WTC11 (cell line): ENCODE results near the gene PDS5A.

Source experiments
- CREB1 ChIP-seq: sonication (generic); formaldehyde crosslinking; IDR thresholded peaks from 2 replicates; pipeline ENCODE4 v1.8.0; 2023; ENCODE audit warnings: mild to moderate bottlenecking, missing genetic modification reagents
- ESRRA ChIP-seq: sonication (generic); formaldehyde crosslinking; IDR thresholded peaks from 2 replicates; pipeline ENCODE4 v1.8.1; 2022; ENCODE audit warnings: mild to moderate bottlenecking, missing genetic modification reagents, borderline replicate concordance
- IRF2 ChIP-seq: sonication (generic); formaldehyde crosslinking; IDR thresholded peaks from 2 replicates; pipeline ENCODE4 v1.8.0; 2022; ENCODE audit warnings: low read depth, missing genetic modification reagents, borderline replicate concordance
- MYBL2 ChIP-seq: sonication (generic); formaldehyde crosslinking; IDR thresholded peaks from 2 replicates; pipeline ENCODE4 v1.8.1; 2023; ENCODE audit warnings: mild to moderate bottlenecking, moderate library complexity, missing genetic modification reagents
- PREB ChIP-seq: sonication (generic); formaldehyde crosslinking; IDR thresholded peaks from 2 replicates; pipeline ENCODE4 v1.8.1; 2022; ENCODE audit warnings: mild to moderate bottlenecking, missing genetic modification reagents, moderate library complexity, borderline replicate concordance
- SP1 ChIP-seq: sonication (generic); formaldehyde crosslinking; conservative IDR thresholded peaks from 2 replicates; pipeline ENCODE4 v1.8.1; 2022; ENCODE audit warnings: missing genetic modification reagents
- TEAD1 ChIP-seq: sonication (generic); formaldehyde crosslinking; IDR thresholded peaks from 2 replicates; pipeline ENCODE4 v1.8.0; 2022; ENCODE audit warnings: mild to moderate bottlenecking, missing genetic modification reagents
- TEAD4 ChIP-seq: sonication (generic); formaldehyde crosslinking; IDR thresholded peaks from 2 replicates; pipeline ENCODE4 v1.8.0; 2022; ENCODE audit warnings: mild to moderate bottlenecking, missing genetic modification reagents
- USF1 ChIP-seq: sonication (generic); formaldehyde crosslinking; IDR thresholded peaks from 2 replicates; pipeline ENCODE4 v1.8.0; 2022; ENCODE audit warnings: mild to moderate bottlenecking, missing genetic modification reagents
- ZNF138 ChIP-seq: sonication (generic); formaldehyde crosslinking; conservative IDR thresholded peaks from 2 replicates; pipeline ENCODE4 v1.8.1; 2022; ENCODE audit warnings: mild to moderate bottlenecking, moderate library complexity, missing genetic modification reagents
- ZNF396 ChIP-seq: fragments of 250-450 bp; sonication (Bioruptor Pico); IDR thresholded peaks from 2 replicates; pipeline ENCODE4 v1.8.0; 2021; ENCODE audit warnings: mild to moderate bottlenecking, moderate library complexity, borderline replicate concordance
- TF ChIP-seq, protein P1 (sequence below): fragments of 200-600 bp; IDR thresholded peaks from 2 replicates; pipeline ENCODE4 v1.8.0; 2022; ENCODE audit warnings: antibody characterized with exemption
- TF ChIP-seq, protein P2 (sequence below): sonication (generic); formaldehyde crosslinking; IDR thresholded peaks from 2 replicates; pipeline ENCODE4 v1.8.0; 2023; ENCODE audit warnings: missing genetic modification reagents

- TF ChIP-seq, protein P1, sequence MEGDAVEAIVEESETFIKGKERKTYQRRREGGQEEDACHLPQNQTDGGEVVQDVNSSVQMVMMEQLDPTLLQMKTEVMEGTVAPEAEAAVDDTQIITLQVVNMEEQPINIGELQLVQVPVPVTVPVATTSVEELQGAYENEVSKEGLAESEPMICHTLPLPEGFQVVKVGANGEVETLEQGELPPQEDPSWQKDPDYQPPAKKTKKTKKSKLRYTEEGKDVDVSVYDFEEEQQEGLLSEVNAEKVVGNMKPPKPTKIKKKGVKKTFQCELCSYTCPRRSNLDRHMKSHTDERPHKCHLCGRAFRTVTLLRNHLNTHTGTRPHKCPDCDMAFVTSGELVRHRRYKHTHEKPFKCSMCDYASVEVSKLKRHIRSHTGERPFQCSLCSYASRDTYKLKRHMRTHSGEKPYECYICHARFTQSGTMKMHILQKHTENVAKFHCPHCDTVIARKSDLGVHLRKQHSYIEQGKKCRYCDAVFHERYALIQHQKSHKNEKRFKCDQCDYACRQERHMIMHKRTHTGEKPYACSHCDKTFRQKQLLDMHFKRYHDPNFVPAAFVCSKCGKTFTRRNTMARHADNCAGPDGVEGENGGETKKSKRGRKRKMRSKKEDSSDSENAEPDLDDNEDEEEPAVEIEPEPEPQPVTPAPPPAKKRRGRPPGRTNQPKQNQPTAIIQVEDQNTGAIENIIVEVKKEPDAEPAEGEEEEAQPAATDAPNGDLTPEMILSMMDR, result no peak
- TF ChIP-seq TEAD1 (CRISPR knock-in tag), result no peak
- no peak for TF ChIP-seq SP1 (CRISPR knock-in tag)
- no peak for TF ChIP-seq TEAD4 (CRISPR knock-in tag)
- no peak for TF ChIP-seq MYBL2 (CRISPR knock-in tag)
- TF ChIP-seq ESRRA, result no peak
- TF ChIP-seq ZNF396, result no peak
- TF ChIP-seq PREB (CRISPR knock-in tag), result no peak
- TF ChIP-seq IRF2 (CRISPR knock-in tag), result no peak
- TF ChIP-seq, protein P2, sequence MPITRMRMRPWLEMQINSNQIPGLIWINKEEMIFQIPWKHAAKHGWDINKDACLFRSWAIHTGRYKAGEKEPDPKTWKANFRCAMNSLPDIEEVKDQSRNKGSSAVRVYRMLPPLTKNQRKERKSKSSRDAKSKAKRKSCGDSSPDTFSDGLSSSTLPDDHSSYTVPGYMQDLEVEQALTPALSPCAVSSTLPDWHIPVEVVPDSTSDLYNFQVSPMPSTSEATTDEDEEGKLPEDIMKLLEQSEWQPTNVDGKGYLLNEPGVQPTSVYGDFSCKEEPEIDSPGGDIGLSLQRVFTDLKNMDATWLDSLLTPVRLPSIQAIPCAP (CRISPR knock-in tag), result no peak
- TF ChIP-seq CREB1 (CRISPR knock-in tag), result no peak
- TF ChIP-seq ZNF138 (CRISPR knock-in tag), result no peak
- TF ChIP-seq USF1 (CRISPR knock-in tag), result no peak
Measured at GRCh38 chr4:40003986-40004385, 26.3 kb upstream of the PDS5A start.
